ENCODE data around the gene DYSF.

GRCh38 chr2:71668326-71669057, 215.1 kb downstream of the DYSF start:
- TF ChIP-seq POLR2A (IDR thresholded peaks at IDR 0.05; ENCODE audit: low read depth, low read length) (no peak), TAF1 (IDR thresholded peaks at IDR 0.05; ENCODE audit: borderline replicate concordance, low read depth, low read length) (no peak)
